Ecto neural progenitor cell (in vitro differentiated cells): Measurements from ENCODE around the gene ZNF512B.
"Not testable (repeated sequence)": the region's sequence is repeated elsewhere in the genome, so short reads cannot be mapped to it uniquely, and the experiment has no call there.

Experiments
- DNase-seq: peaks from one replicate; pipeline ENCODE4 v3.0.0-alpha.2; 2018; ENCODE audit warnings: low spot score

Gene ZNF512B

DNA sequence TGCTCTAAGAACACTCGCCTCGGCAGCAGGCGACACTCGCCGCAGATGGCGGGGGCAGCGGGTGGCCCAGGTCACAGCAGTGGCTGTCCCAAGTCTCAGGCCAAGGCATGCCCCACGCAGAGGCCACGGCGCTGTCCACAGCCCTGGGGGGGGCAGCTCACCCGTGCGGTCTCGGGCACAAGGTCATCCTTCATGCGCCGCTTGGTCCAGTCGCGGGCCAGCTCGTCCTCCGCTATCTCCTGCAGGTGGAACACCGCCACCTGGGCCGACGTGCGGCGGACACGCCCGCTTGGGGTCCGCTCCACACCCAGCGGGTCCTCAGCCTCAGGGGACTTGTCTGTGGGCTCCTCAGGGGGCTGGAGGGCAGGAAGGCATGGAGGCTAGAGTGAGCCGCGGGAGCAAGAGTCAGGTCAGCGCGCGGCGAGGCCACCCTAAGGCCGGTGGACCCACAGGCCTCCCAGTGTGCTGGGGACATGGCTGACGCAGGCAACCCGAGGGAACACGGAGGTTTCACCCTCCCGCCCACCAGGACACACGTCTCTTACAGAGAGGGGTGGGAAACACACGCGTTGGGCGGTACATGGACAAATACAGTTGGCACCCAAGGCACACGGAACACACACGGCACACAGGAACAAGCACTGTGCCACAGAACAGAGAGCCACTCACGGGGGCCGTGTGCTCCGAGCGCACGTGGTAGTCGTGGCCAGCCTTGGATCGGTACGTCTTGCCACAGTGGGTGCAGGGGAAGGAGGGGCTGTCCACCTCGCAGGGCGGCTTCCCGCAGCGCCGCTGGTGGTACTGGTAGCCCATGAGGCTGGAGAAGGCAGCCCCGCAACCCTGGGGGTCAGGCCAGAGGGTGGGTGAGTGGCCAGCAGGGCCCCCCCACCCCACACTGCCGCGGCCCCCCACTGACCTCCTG lies 7.0 kb downstream of the ZNF512B start:
- DNase-seq: no peak

GRCh38 chr20:63961664-63962425 lies 7.9 kb downstream of the ZNF512B start:
- DNase-seq: no peak

GRCh38 chr20:63960654-63961621 lies 8.8 kb downstream of the ZNF512B start:
- DNase-seq: not testable (repeated sequence)

DNA sequence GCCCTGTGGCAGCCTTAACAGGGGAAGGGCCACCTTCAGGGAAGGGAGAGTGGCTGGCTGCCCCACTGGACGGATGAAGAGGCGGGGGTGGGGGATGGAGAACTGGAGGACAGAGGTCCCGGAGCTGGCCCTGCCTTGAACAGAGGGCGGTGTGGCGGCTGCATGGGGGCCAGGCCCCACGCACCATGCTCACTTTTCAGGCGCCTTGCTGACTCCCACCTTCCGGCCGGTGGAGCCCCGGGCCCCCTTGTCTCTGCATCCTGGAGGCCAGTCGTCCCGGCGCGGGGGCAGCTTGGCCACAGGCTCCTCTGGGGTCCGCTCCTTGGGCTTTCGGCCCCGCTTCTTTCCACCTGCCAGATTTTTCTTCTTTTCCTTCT lies 10.0 kb downstream of the ZNF512B start:
- DNase-seq: no peak

GRCh38 chr20:63958964-63959698 lies 10.6 kb downstream of the ZNF512B start:
- no peak for DNase-seq

- no peak for DNase-seq
These were observed 11.3 kb downstream of the ZNF512B start for GRCh38 chr20:63958471-63958870.

GRCh38 chr20:63957690-63958441 lies 11.9 kb downstream of the ZNF512B start:
- no peak for DNase-seq

DNA sequence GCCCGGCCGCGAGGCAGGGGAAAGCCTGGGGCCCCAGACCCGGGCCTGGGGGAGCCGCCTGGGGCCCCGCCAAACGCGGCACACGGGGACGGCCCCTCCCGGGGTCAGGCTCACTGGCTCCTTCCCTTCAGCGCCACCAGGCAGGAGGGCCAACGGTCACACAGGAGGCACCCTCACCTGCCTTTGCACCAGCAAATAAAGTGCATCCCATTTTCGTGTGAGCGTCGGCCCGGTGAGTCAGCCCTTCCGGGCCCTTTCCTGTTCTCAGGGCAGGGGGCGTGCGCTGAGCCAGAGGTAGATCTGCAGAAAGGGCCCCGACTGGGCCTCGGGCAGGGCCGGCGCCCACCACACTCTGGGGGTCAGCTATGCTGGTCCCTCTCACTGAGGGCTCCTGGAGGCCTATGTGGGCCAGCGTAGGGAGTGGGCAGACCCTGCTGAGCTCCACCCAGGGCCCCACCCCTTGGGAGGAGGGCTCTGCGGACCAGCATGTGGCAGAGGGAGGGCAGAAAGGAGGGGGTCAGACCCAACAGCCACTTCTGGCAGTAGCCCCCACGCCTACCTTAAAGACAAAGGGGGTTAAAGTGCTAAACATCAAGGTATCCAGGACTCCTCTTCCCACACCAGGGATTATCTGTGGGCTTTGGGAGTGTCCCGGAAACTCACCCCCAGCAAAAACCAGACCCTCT lies 12.6 kb downstream of the ZNF512B start:
- peak; percentile 74 for DNase-seq

DNA sequence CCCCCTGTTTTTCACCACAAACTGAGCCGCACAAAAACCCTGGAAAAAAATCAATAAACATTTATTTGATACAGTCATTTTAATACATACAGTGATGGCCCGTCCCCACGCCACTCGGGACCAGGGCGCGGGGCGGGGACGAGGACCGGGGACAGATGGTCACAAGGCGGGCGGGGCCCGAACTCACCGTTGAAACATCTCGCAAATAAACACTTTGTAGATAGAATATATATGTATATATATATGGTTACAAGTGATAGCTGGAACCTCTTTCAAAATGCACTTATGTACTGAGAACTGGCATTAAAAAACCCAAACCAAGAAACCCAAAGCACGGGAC lies 13.1 kb downstream of the ZNF512B start:
- no peak for DNase-seq

DNA sequence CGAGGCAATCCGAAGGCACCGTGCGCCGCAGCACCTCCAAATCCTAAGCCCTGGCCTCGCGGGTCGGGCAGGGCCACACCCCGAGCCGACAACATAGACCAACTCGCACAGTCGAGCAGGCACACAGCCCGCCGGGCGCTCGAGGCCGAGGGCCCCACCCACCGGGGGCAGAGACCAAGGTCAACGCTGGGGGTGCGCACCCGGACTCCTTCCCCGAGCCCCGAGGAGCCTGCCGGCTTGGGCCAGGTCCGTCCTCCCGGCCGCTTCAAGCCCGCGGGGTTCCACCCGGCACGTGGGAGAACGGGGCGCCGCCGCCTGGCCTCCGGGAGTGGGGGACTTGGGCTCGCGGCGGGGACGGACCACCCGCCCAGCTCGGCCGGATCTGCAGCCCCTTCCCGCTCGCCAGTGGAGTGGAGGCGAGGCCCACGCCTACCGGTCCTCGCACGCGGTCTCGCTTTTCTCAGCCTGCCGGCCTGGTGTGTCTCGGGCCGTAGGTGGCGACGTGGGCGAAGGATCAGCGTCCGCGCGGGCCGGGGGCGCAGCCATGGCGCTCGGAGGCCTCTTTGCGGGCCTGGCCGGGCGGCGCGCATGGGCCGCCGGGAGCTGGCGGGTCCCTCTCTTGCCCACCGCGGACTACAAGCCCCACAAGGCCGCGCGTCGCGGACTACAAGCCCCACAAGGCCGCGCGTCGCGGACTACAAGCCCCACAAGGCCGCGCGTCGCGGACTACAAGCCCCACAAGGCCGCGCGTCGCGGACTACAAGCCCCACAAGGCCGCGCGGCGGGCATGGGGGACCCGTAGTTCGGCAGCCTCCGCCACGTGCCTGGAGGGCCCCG lies 13.7 kb downstream of the ZNF512B start, which contains the start of gene UCKL1:
Gene UCKL1 (minus strand): TSS at position 590 of the 837 bp plus-strand sequence. CDS start 44 bp downstream, at position 546.
- peak; percentile 88 for DNase-seq

- peak; percentile 65 for DNase-seq
These were observed 14.4 kb downstream of the ZNF512B start for GRCh38 chr20:63955281-63955826.

DNA sequence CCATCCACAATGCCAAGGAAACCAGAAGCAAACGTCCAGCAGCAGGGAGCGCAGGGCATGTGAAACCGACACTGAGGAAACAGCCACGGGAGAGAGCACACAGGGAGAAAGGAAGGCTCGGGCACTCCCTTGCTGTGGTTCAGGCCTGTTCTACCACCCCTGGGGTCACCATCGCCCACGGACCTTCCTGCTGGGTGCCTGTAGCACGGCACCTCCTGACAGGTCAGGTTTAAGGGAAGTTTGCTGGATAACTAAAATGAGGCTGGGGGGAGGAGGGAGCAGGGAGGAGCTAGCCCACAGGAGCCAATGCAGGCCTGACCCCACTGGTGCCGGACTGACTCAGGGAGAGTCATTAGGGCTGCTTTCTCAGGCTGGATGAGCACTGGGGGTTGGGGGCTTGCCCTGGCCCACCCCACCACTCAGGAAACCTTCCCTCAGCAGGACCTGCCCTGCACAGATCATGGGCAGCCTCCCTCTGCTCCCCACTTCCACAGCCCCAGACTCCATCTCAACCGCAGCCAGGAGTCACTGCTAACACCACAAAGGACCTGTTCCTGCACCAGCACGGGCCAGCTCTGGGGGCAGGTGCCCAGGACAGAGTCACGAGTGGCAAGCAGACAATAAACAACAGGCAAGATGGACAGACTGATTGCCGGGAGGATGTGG lies 15.8 kb downstream of the ZNF512B start:
- DNase-seq: no peak

DNA sequence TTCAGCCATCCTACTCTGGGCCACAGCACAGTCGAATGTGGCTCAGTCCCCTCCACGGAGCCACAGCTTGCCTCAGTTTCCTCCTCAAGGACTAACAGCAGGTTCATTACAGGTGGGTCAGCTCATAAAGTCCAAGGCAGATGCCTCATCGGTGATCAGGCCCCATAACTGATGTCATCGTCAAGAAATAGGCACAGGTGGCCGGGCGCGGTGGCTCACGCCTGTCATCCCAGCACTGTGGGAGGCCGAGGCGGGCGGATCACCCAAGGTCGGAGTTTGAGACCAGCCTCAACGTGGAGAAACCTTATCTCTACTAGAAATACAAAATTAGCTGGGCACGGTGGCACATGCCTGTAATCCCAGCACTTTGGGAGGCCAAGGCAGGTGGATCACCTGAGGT lies 17.0 kb downstream of the ZNF512B start:
- DNase-seq: no peak

- DNase-seq: no peak
These were observed 17.6 kb downstream of the ZNF512B start for GRCh38 chr20:63952210-63952535.

DNA sequence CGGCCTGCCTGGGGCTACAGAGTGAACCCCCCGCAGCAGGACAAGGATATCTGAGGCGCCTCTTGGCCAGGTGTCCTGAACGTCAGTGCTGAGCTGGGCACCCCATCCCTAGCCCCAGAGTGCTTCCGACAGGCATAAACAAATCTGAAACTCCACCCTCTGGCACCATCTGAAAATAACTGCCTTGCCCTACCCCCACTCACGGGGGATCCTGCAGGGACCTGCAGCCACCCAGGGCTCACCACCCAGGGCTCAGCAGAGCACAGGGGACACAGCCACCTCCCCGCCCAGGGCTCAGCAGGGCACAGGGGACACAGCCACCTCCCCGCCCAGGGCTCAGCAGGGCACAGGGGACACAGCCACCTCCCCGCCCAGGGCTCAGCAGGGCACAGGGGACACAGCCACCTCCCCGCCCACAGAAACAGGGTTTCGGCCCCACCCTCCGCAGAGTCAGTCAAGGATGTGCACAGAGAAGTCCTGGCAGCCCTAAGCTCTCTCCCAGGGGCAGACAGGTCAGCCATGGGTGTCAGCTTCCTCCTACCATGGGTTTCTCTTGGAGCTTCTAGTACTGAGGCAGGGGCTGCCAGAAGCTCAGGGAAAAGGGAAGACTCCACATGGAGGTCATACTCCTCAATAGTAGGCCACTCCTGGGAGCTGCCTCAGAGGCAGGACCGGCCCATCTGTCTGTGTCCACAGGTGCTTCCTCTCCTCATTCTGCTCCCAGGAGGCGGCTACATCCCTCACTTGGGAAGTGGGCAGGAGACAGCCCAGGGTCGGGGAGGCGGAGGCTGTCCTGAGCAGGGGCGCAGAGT lies 18.1 kb downstream of the ZNF512B start:
- no peak for DNase-seq

DNA sequence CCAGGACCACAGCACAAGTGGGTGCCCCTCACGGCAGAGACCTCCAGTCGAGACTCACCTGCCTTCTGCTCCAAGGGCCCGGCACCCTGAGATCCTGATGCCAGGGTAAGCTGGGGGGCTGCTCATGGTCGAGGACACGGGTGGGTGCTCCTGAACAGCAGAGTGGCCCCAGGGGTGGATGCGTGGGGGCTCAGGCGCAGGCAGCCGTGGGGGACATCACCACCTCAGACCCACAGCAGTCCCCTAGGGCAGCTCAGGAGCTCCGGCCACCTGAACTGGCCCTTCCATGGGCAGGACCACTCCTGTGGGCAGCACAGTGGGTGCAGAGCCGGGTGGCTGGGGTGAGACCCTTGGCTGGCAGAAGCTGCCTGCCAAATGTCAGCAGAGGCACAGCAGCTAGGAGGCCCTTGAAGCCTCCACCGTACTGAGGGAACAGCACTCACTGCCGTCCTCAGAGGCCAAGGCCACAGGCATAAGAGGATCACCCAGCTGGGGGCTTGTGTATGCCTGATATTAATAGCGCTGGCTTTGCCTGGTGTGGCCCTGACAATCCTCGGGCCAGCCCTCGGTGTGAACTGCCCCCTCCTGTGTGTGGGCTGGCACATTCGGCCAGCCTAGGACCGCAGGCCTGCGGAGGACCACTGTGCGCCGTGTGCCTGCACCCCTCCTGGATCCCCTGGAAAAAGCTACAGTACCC lies 18.9 kb downstream of the ZNF512B start:
- no peak for DNase-seq
